DMS114 treated with DMSO at 0.1 percent for 48 hours (cell line): Measurements from ENCODE around the gene CPSF4L.
"Not testable (repeated sequence)": the region's sequence is repeated elsewhere in the genome, so short reads cannot be mapped to it uniquely, and the experiment has no call there.

ENCODE experiments used
- DNase-seq: peaks from one replicate; lab custom pipeline; 2025; ENCODE audit not compliant: unreplicated experiment; lab: John Stamatoyannopoulos, UW

The CPSF4L gene

GRCh38 chr17:73261617-73261951 lies at the start of gene CPSF4L:
Gene CPSF4L (minus strand): TSS chr17:73261880. CDS start chr17:73261818, 62 bp downstream.
- no peak for DNase-seq

GRCh38 chr17:73311428-73311780 lies 49.7 kb upstream of the CPSF4L start:
- no peak for DNase-seq

GRCh38 chr17:73309727-73310596 lies 48.3 kb upstream of the CPSF4L start:
- DNase-seq, result no peak

- not testable (repeated sequence) for DNase-seq
These were observed 47.3 kb upstream of the CPSF4L start for GRCh38 chr17:73308959-73309358.

- DNase-seq, result no peak
These were observed 46.5 kb upstream of the CPSF4L start for GRCh38 chr17:73308017-73308823.

- no peak for DNase-seq
These were observed 45.5 kb upstream of the CPSF4L start for GRCh38 chr17:73307130-73307529.

- no peak for DNase-seq
These were observed 44.5 kb upstream of the CPSF4L start for GRCh38 chr17:73305845-73306836.

- peak; percentile 32 for DNase-seq
These were observed 43.5 kb upstream of the CPSF4L start for GRCh38 chr17:73304971-73305812.

- DNase-seq, result no peak
These were observed 42.8 kb upstream of the CPSF4L start for GRCh38 chr17:73304438-73304837.

- no peak for DNase-seq
These were observed 40.5 kb upstream of the CPSF4L start for GRCh38 chr17:73302189-73302588.

- DNase-seq, result no peak
These were observed 39.7 kb upstream of the CPSF4L start for GRCh38 chr17:73301369-73301768.

- no peak for DNase-seq
These were observed 38.7 kb upstream of the CPSF4L start for GRCh38 chr17:73300392-73300791.

- DNase-seq, result no peak
These were observed 36.5 kb upstream of the CPSF4L start for GRCh38 chr17:73297934-73298861.

GRCh38 chr17:73293480-73293911 lies 31.8 kb upstream of the CPSF4L start:
- DNase-seq, result no peak

GRCh38 chr17:73293031-73293430 lies 31.4 kb upstream of the CPSF4L start:
- DNase-seq, result no peak

- DNase-seq, result no peak
These were observed 30.4 kb upstream of the CPSF4L start for GRCh38 chr17:73292031-73292531.

GRCh38 chr17:73291260-73291801 lies 29.7 kb upstream of the CPSF4L start:
- DNase-seq, result no peak

- no peak for DNase-seq
These were observed 28.9 kb upstream of the CPSF4L start for GRCh38 chr17:73290399-73291259.
